ENCODE results near the gene BPIFB2.

BPIFB2 gene

GRCh38 chr20:33019465-33020277 is 12.2 kb downstream of the BPIFB2 start:
- Histone ChIP-seq H3K36me3 (ENCODE audit: low read depth) (no peaks in the 10 kb centered on the region), H3K4me3 (ENCODE audit: severe bottlenecking) (no peak overlapping the region), H3K4me1 (ENCODE audit: insufficient read depth, poor library complexity, severe bottlenecking) (no peaks in the 10 kb centered on the region), H3K27me3 (ENCODE audit: insufficient read depth, poor library complexity, severe bottlenecking) (peaks cover 10% of the 10 kb centered on the region), H3K27ac (ENCODE audit: poor library complexity, severe bottlenecking) (no peak overlapping the region), H3K9me3 (ENCODE audit: severe bottlenecking) (no peaks in the 10 kb centered on the region)
- TF ChIP-seq, protein P1, sequence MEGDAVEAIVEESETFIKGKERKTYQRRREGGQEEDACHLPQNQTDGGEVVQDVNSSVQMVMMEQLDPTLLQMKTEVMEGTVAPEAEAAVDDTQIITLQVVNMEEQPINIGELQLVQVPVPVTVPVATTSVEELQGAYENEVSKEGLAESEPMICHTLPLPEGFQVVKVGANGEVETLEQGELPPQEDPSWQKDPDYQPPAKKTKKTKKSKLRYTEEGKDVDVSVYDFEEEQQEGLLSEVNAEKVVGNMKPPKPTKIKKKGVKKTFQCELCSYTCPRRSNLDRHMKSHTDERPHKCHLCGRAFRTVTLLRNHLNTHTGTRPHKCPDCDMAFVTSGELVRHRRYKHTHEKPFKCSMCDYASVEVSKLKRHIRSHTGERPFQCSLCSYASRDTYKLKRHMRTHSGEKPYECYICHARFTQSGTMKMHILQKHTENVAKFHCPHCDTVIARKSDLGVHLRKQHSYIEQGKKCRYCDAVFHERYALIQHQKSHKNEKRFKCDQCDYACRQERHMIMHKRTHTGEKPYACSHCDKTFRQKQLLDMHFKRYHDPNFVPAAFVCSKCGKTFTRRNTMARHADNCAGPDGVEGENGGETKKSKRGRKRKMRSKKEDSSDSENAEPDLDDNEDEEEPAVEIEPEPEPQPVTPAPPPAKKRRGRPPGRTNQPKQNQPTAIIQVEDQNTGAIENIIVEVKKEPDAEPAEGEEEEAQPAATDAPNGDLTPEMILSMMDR (IDR thresholded peaks at IDR 0.05; ENCODE audit: poor library complexity, severe bottlenecking) = no peak
- DNase-seq (ENCODE audit: low spot score) = no peak
- no peak for ATAC-seq (ENCODE audit: low read depth)

GRCh38 chr20:33020278-33021161 is 13.0 kb downstream of the BPIFB2 start:
- DNase-seq (ENCODE audit: low spot score) (no peak), ATAC-seq (ENCODE audit: low read depth) (no peak)
- H3K9me3 ChIP-seq (ENCODE audit: severe bottlenecking) = no peaks in the 10 kb centered on the region
- no peak overlapping the region for H3K27ac ChIP-seq (ENCODE audit: poor library complexity, severe bottlenecking)
- TF ChIP-seq, protein P1 (IDR thresholded peaks at IDR 0.05; ENCODE audit: poor library complexity, severe bottlenecking) = no peak
- H3K36me3 ChIP-seq (ENCODE audit: low read depth) = no peaks in the 10 kb centered on the region
- no peak overlapping the region for H3K4me3 ChIP-seq (ENCODE audit: severe bottlenecking)
- peaks cover 10% of the 10 kb centered on the region for H3K27me3 ChIP-seq (ENCODE audit: insufficient read depth, poor library complexity, severe bottlenecking)
- H3K4me1 ChIP-seq (ENCODE audit: insufficient read depth, poor library complexity, severe bottlenecking) = no peaks in the 10 kb centered on the region

- Histone ChIP-seq H3K27me3 (ENCODE audit: insufficient read depth, poor library complexity, severe bottlenecking) (peaks cover 9% of the 10 kb centered on the region), H3K9me3 (ENCODE audit: severe bottlenecking) (no peaks in the 10 kb centered on the region), H3K27ac (ENCODE audit: poor library complexity, severe bottlenecking) (no peak overlapping the region), H3K4me3 (ENCODE audit: severe bottlenecking) (no peak overlapping the region), H3K4me1 (ENCODE audit: insufficient read depth, poor library complexity, severe bottlenecking) (no peaks in the 10 kb centered on the region), H3K36me3 (ENCODE audit: low read depth) (no peaks in the 10 kb centered on the region)
- no peak for ATAC-seq (ENCODE audit: low read depth)
- TF ChIP-seq, protein P1 (IDR thresholded peaks at IDR 0.05; ENCODE audit: poor library complexity, severe bottlenecking) = no peak
- DNase-seq (ENCODE audit: low spot score) = no peak
Observed at GRCh38 chr20:33021879-33022278, 14.4 kb downstream of the BPIFB2 start.

DNA sequence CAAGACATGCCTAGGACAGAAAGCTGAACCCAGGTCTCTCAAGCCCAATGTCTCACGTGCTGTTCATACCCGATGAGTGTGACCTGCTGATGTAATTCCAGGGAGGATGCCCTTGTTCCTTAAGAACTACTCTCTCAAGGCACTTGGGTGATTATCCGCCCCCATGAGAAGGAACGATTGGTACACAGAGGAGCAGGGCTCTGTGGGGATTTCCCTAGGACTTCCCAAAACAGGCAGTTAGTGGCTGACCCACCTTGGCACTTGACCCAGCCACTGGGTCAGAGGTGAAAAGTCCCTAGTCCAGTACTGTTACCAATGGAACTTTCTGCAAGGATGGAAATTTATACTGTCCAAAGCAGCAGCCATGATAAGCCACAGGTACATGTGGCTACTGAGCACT is 14.8 kb downstream of the BPIFB2 start:
- TF ChIP-seq, protein P1 (IDR thresholded peaks at IDR 0.05; ENCODE audit: poor library complexity, severe bottlenecking) = no peak
- H3K4me1 ChIP-seq (ENCODE audit: insufficient read depth, poor library complexity, severe bottlenecking) = no peaks in the 10 kb centered on the region
- DNase-seq (ENCODE audit: low spot score) (no peak), ATAC-seq (ENCODE audit: low read depth) (no peak)
- H3K27me3 ChIP-seq (ENCODE audit: insufficient read depth, poor library complexity, severe bottlenecking) = peaks cover 5% of the 10 kb centered on the region
- H3K36me3 ChIP-seq (ENCODE audit: low read depth) = no peaks in the 10 kb centered on the region
- H3K4me3 ChIP-seq (ENCODE audit: severe bottlenecking) = no peak overlapping the region
- no peak overlapping the region for H3K27ac ChIP-seq (ENCODE audit: poor library complexity, severe bottlenecking)
- H3K9me3 ChIP-seq (ENCODE audit: severe bottlenecking) = no peaks in the 10 kb centered on the region

Measured in RWPE2 (cell line).